Left ventricle myocardium inferior (tissue), 1 donor: ENCODE measurements around the gene TMEM217. TPM values are rescaled to one million over a fixed set of nuclear protein-coding genes. Genes with fewer than 3 reads are reported as not detected.

ENCODE experiments used
- DNase-seq: peaks from one replicate; pipeline ENCODE4 v3.0.0-alpha.2; 2020
- H3K27ac ChIP-seq: fragments of 200-600 bp; replicated peaks from 2 replicates; pipeline ENCODE4 v1.8.0; 2021
- H3K27me3 ChIP-seq: fragments of 200-600 bp; 2 replicates; pipeline ENCODE4 v1.8.0; 2021; ENCODE audit warnings: low read depth
- H3K36me3 ChIP-seq: fragments of 200-600 bp; 2 replicates; pipeline ENCODE4 v1.8.0; 2021
- H3K4me1 ChIP-seq: fragments of 200-600 bp; 2 replicates; pipeline ENCODE4 v1.8.0; 2021
- H3K4me3 ChIP-seq: fragments of 200-600 bp; 2 replicates; pipeline ENCODE4 v1.8.0; 2021; ENCODE audit warnings: mild to moderate bottlenecking, moderate library complexity
- H3K9me3 ChIP-seq: fragments of 200-600 bp; replicated peaks from 2 replicates; pipeline ENCODE4 v1.8.0; 2021
- CTCF ChIP-seq: fragments of 200-600 bp; IDR thresholded peaks from 2 replicates; pipeline ENCODE4 v1.8.0; 2021; ENCODE audit warnings: antibody characterized with exemption, mild to moderate bottlenecking, borderline replicate concordance
- intact Hi-C: fragments of 100-400 bp; cut with micrococcal nuclease; formaldehyde crosslinking; loops from one replicate; pipeline ENCODE4 v1.11.0; 2022
- total RNA-seq: library from RNA; stranded (reverse); fragmentation: NEBNext Ultra II Directional; extraction: Animal tissue kit (Norgen Biotek cat#: 25700); gene quantifications from one replicate; pipeline ENCODE4 v1.2.1, GENCODE V29; 2021
- donor health status: DM: no; HTN: yes; CAD: no; lungs with severe emphysema.

The TMEM217 gene
- total RNA-seq, 1 donor from 2014 or later = 0.80 TPM

- Histone ChIP-seq H3K27ac (peak overlapping the region; percentile 96), H3K36me3 (peaks cover 31% of the 10 kb centered on the region), H3K9me3 (no peaks in the 10 kb centered on the region), H3K4me3 (peak overlapping the region; percentile 98), H3K4me1 (peaks cover 58% of the 10 kb centered on the region), H3K27me3 (no peaks in the 10 kb centered on the region)
- intact Hi-C loops = no loop called here
- peak; percentile 43 for TF ChIP-seq CTCF
- DNase-seq = peak; percentile 50
These were observed 87.4 kb downstream of the TMEM217 start for GRCh38 chr6:37170273-37171200.

GRCh38 chr6:37169496-37170272, 88.3 kb downstream of the TMEM217 start, which contains the start of gene PIM1:
TSS of gene PIM1 (plus strand) at chr6:37170152. CDS start at chr6:37170576, 424 bp downstream.
- intact Hi-C loops = no loop called here
- peak; percentile 100 for DNase-seq
- TF ChIP-seq CTCF = no peak
- Histone ChIP-seq H3K9me3 (no peaks in the 10 kb centered on the region), H3K4me1 (peaks cover 58% of the 10 kb centered on the region), H3K4me3 (peak within 1 kb of the TSS; percentile 98), H3K36me3 (peaks cover 22% of the 10 kb centered on the region), H3K27ac (peak within 1 kb of the TSS; percentile 96), H3K27me3 (no peaks in the 10 kb centered on the region)

- H3K36me3 ChIP-seq = peaks cover 15% of the 10 kb centered on the region
- no peaks in the 10 kb centered on the region for H3K27me3 ChIP-seq
- intact Hi-C loops = no loop called here
- DNase-seq = no peak
- H3K27ac ChIP-seq = peak overlapping the region; percentile 95
- no peak for TF ChIP-seq CTCF
- peaks cover 53% of the 10 kb centered on the region for H3K4me1 ChIP-seq
- peak overlapping the region; percentile 98 for H3K4me3 ChIP-seq
- H3K9me3 ChIP-seq = no peaks in the 10 kb centered on the region
These were observed 89.0 kb downstream of the TMEM217 start for GRCh38 chr6:37168811-37169495.

GRCh38 chr6:37168163-37168758, 89.7 kb downstream of the TMEM217 start:
- peaks cover 8% of the 10 kb centered on the region for H3K36me3 ChIP-seq
- DNase-seq = no peak
- H3K27ac ChIP-seq = peak overlapping the region; percentile 95
- peaks cover 46% of the 10 kb centered on the region for H3K4me1 ChIP-seq
- intact Hi-C loops = no loop called here
- no peaks in the 10 kb centered on the region for H3K9me3 ChIP-seq
- peak overlapping the region; percentile 98 for H3K4me3 ChIP-seq
- no peaks in the 10 kb centered on the region for H3K27me3 ChIP-seq
- no peak for TF ChIP-seq CTCF

- Histone ChIP-seq H3K4me1 (peaks cover 8% of the 10 kb centered on the region), H3K4me3 (no peak overlapping the region), H3K27ac (no peak overlapping the region), H3K9me3 (no peaks in the 10 kb centered on the region), H3K36me3 (no peaks in the 10 kb centered on the region), H3K27me3 (no peaks in the 10 kb centered on the region)
- no peak for DNase-seq
- TF ChIP-seq CTCF = no peak
- intact Hi-C loops = no loop called here
These were observed 95.2 kb downstream of the TMEM217 start for GRCh38 chr6:37162740-37163139.
